ENCODE results near the gene MIEF2.
"Not testable (repeated sequence)": the region's sequence is repeated elsewhere in the genome, so short reads cannot be mapped to it uniquely, and the experiment has no call there.

The MIEF2 gene

GRCh38 chr17:18260332-18261145 lies at the start of gene MIEF2:
Gene MIEF2 (plus strand): TSS chr17:18260662. CDS start chr17:18262721, 2,059 bp downstream.
- DNase-seq (ENCODE audit: low read depth, low spot score): peak; percentile 65

DNA sequence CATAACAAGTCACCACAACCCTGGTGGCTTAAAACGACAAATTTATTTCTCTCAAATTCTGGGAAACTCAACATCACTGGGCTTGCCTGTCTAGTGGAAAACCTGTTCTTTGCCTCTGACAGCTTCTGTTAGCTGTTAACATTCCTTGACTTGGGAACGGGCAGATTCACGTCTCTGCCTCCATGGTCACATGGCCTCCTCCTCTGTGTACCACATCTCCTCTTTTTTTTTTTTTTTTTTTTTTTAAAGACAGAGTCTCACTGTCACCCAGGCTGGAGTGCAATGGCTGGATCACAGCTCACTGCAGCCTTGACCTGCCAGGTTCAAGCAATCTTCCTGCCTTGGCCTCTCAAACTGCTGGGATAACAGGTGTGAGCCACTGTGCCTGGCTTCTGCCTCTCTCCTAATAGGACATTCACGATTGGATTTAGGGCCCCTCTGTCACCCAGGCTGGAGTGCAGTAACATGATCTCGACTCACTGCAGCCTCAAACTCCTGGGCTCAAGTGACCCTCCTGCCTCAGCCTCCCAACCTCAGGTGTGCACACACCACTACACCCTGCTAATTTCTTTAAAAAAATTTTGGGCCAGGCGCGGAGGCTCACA lies 46.7 kb upstream of the MIEF2 start:
- DNase-seq (ENCODE audit: low read depth, low spot score): no peak

DNA sequence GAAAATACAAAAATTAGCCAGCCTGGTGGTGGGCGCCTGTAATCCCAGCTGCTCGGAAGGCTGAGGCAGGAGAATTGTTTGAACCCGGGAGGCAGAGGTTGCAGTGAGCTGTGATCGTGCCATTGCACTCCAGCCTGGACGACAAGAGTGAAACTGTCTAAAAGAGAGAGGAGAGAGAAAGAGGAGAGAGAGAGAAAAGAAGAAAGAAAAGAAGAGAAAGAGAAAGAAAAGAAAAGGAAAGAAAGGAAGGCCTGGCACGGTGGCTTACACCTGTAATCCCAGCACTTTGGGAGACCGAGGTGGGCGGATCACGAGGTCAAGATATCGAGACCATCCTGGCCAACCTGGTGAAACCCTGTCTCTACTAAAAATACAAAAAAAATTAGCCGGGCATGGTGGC lies 43.6 kb upstream of the MIEF2 start:
- not testable (repeated sequence) for DNase-seq (ENCODE audit: low read depth, low spot score)

- no peak for DNase-seq (ENCODE audit: low read depth, low spot score)
These were observed 42.9 kb upstream of the MIEF2 start for GRCh38 chr17:18217412-18218015.

- no peak for DNase-seq (ENCODE audit: low read depth, low spot score)
These were observed 41.6 kb upstream of the MIEF2 start for GRCh38 chr17:18218756-18219415.

GRCh38 chr17:18224053-18224386 lies 36.4 kb upstream of the MIEF2 start:
- no peak for DNase-seq (ENCODE audit: low read depth, low spot score)

- no peak for DNase-seq (ENCODE audit: low read depth, low spot score)
These were observed 35.9 kb upstream of the MIEF2 start for GRCh38 chr17:18224387-18225120.

DNA sequence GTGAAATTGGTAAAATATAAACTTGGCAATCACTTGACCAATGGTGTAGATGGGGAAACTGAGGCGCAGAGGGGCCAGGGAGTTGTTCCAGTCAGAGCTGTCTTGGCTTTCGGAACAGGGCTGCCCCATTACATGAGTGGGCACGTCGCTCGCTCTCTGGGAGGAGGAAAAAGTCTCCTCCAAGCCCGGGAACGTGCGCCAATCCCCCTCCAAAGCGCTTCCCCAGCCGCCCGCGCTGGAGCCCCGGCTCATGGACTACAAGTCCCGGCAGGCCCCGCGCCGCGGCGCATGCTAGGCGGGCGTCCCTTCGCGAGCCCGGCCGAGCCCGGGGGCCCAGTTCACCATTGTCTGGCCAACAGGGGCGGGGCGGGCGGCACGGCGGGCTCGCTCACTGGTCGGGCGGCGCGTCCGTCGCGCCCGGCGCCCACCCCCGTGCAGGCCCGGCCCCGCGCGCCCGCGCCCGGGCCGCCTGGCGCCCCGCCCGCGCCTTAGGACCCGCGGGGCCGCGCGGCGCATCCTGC lies 35.3 kb upstream of the MIEF2 start, which contains the start of gene LLGL1:
Gene LLGL1, plus strand, starts transcription at position 515 of the 521 bp plus-strand sequence. CDS start 48 bp downstream, outside the sequence.
- peak; percentile 78 for DNase-seq (ENCODE audit: low read depth, low spot score)

DNA sequence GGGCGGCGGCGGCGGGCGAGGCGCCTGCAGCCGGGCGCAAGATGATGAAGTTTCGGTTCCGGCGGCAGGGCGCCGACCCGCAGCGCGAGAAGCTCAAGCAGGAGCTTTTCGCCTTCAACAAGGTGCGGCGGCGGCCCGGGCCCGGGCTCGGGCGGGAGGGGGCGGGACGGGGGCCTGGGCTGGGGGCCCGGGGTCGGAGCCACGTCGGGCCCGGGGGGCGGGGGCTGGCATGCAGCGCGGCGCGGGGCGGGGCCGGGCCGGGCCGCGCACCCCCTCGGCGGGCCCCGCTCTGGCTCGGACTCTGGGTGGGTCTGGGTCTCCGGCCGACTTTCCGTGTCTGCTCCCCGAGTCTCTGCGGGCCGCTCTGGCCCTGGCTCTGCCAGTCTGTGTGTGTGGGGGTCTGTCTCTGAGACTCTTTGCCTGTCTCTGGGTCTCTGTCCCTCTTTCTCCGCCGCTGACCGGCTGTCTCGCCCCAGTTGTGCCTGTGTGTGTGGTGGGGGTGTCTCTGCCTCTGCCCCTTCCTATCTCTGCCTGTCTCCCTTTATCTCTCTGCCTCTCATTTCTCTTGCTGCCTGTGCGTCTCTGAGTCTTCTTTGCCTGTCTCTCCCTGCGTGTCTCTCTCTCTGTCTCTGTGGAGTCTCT lies 34.7 kb upstream of the MIEF2 start:
- DNase-seq (ENCODE audit: low read depth, low spot score): no peak

- no peak for DNase-seq (ENCODE audit: low read depth, low spot score)
These were observed 34.0 kb upstream of the MIEF2 start for GRCh38 chr17:18226284-18226945.

DNA sequence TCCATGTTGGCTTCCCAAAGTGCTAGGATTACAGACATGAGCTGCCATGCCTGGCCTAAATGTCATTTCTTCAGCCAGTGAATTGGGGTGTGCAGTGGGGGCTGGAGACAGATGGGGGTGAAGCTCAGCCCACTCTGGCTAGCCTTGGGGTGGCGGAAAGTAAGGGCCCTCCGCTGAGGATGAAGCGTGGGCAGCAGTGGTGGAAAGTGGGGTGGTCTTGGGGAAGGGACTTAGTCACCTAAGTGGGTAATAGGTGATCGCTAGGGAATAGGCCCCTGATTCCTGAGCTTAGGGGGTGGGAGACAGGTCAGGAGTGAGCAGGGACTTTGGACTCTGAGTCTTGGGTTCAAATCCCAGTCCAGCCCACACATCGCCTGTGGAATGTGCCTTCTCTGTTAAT lies 32.8 kb upstream of the MIEF2 start:
- DNase-seq (ENCODE audit: low read depth, low spot score): no peak

GRCh38 chr17:18228176-18228682 lies 32.2 kb upstream of the MIEF2 start:
- no peak for DNase-seq (ENCODE audit: low read depth, low spot score)

DNA sequence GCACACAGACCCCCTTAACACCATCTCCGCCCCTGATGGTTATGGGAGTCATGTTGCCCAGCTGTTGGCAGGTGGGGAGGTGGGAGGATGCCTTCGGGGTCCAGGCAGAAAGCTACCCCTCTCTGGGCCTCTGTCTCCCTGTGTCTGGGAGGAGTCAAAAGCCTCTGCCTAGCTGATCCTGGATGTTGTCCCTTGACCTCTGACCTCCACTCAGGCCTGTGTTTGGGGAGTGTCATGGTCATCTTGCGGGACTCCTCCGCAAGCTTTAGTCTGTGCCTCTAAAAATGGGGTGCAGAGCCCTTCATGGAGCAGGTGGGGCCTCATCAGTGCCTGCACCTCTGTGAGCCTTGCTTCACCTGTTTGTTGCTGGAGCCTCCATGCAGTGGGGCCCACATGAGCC lies 31.2 kb upstream of the MIEF2 start:
- no peak for DNase-seq (ENCODE audit: low read depth, low spot score)

GRCh38 chr17:18229771-18230170 lies 30.7 kb upstream of the MIEF2 start:
- DNase-seq (ENCODE audit: low read depth, low spot score): no peak

DNA sequence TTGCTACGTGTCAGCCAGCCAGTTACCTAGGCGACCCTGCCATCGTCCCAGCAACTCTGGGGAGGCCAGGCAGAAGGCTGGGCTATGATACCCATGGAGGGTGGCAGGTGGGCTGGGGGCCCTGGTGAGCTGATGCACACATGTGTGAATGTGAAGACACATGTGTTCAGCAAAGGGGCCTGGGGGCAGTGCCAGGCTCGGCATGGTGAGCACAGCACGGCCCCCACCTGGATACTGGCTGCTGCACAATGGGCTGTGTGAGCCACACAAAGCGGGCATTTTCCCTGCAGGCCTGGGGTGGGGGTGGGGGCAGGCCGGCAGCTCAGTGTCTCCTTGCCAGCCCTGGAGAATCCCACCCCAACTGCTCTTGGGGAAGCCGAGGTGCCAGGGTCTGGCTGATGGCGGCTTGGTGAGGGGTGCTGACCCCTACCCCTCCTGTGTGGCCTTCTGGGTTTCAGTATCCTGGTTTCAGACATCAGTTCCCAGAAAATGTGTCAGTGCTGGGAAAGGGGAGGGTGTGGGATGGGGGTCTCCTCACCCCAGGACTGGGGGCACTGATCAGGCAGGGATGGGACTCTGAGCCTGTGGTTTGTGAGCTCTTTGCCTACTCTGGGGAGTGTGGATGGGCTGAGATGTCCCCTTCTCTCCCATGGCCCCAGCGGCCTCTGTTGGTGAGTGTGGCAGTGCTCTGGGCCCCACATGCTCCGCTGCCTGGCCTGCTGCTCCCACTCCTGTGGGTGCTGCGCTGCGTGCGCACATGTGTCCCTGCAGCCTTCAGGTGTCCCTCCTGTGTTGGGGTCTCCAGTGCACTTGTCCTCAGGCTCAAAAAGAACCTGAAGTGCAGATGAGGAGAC lies 29.9 kb upstream of the MIEF2 start:
- no peak for DNase-seq (ENCODE audit: low read depth, low spot score)

GRCh38 chr17:18231164-18231563 lies 29.3 kb upstream of the MIEF2 start:
- DNase-seq (ENCODE audit: low read depth, low spot score): no peak

DNA sequence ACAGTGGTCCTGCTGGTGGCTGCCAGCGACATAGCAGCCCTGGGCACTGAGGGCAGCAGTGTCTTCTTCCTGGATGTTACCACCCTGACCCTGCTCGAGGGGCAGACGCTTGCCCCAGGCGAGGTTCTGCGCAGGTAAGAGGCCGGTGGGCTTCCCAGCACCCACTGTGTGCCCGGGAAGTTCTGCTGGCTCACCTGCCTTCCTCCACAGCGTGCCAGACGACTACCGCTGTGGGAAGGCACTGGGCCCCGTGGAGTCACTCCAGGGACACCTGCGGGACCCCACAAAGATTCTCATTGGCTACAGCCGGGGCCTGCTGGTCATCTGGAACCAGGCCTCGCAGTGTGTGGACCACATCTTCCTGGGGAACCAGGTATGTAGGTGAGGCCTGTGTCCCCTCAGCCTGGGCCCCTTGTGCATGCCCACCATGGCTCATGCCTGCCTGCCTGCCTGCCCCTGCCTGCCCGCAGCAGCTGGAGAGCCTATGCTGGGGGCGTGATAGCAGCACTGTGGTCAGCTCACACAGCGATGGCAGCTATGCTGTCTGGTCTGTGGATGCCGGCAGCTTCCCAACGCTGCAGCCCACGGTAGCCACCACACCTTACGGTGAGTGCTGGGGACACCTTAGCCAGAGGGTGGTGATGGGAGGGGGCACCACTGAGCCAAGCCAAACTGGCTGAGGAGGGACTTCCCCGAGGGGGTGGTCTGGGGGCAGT lies 26.5 kb upstream of the MIEF2 start:
- DNase-seq (ENCODE audit: low read depth, low spot score): no peak

DNA sequence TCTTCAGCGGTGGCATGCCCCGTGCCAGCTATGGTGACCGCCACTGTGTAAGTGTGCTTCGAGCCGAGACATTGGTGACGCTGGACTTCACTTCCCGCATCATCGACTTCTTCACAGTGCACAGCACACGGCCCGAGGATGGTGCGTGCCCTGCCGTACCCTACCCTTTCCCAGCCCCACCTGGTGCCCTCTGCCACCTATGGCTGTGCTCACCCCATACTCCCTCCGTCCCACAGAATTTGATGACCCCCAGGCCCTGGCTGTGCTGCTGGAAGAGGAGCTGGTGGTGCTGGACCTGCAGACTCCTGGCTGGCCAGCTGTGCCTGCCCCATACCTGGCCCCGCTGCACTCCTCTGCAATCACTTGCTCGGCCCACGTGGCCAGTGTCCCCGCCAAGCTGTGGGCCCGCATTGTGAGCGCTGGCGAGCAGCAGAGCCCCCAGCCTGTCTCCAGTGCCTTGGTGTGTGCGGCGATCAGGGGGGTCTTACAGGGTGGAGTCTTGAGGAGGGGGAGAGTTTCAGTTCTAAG lies 25.5 kb upstream of the MIEF2 start:
- DNase-seq (ENCODE audit: low read depth, low spot score): no peak
